GM12872 (cell line): ENCODE results near the gene THSD4.

Experiments used
- CTCF ChIP-seq: IDR thresholded peaks from 3 replicates; pipeline ENCODE4 v1.5.1; 2011; ENCODE audit warnings: low read depth, mild to moderate bottlenecking, low read length, moderate library complexity; ENCODE audit not compliant: insufficient read depth

Gene THSD4

GRCh38 chr15:71332431-71333004 lies 217.2 kb downstream of the THSD4 start:
- TF ChIP-seq CTCF, result no peak

DNA sequence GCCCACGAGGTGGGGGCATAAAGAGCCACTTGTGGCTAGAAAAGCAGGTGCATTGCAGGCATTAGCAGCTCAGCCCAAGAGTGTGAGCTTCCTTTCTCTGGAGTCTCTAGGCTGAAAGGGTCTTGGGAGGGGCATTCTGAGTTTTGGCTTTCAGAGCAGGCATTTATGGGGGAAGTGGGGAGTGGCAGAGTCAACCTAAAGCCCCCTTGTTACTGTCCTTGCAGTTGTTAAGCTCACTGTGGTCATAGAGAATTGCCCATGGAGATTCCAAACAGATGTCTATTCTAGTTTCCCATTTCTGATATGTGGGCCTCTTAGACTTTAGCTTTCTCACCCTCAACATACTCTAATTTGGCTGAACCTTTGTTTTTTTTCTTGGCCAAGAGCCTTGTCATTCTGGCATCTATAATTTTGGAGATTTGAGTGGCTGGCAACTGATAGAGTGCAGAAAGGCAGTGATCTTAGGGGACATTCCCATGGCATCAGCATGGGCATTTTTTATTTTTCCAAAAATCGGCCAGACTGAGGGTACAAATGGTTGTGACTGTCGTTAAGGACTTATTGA lies 217.9 kb downstream of the THSD4 start:
- TF ChIP-seq CTCF, result no peak

DNA sequence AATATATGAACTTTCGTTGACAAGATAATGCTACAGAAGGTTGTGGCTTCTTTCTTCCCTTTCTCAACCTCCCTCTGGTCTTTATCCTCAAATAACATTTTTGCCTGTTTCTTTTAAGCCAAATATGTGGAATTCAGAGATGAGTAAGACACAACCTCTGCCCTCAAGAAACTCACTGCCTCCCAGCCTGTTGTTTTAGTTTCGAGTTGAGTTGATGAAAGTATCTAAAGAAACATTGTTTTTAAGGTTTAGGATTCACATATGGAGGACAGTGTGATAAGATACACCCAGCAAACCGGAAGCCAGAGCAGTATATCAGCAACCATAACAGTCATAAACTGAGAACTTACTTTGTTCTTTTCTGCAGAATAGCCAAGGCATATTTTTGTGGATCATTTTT lies 218.6 kb downstream of the THSD4 start:
- no peak for TF ChIP-seq CTCF

DNA sequence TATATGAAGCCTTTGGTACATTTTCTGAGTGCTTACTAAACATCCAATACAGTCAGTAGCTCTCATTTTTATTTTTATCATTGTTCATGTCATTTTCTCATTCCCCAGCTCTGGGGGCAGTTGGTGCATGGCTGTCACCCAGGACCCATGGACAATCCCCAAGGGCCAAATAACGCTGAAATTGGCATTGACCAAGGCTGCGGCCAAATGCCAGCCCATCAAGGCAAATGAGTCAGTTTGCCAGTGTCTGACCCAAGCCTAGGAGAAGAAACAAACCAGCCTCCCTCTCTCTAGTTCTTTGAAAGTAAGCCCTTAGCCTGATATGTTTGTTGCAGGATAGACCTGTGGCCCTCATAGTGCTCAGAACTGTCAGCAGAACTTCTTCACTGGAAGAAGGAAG lies 219.2 kb downstream of the THSD4 start:
- no peak for TF ChIP-seq CTCF

- no peak for TF ChIP-seq CTCF
Observed at GRCh38 chr15:71334873-71335272, 219.6 kb downstream of the THSD4 start.

DNA sequence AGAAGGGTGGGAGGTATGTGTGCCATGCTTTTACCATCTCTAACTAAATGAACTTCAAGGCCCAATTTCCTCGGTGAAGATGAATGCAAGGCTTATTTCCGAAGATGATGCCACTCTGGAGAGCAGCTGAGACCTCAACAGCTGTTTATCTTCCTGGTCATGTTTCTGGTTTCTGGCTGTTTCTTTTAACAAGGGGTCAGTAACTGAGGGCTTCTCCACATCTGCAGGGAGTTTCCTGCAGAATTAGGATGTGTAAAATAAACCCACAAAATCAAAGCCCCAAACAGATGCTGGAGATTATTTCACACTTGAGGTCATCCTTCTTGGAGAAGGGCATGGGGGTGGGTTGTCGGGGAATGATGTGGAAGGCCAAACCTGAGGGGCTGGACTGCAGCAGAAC lies 220.3 kb downstream of the THSD4 start:
- no peak for TF ChIP-seq CTCF

GRCh38 chr15:71336671-71337070 lies 221.4 kb downstream of the THSD4 start:
- no peak for TF ChIP-seq CTCF
